K562 (cell line): Measurements from ENCODE around the gene S100P. TPM values are rescaled to one million over a fixed set of nuclear protein-coding genes. Genes with fewer than 3 reads are reported as not detected.

ENCODE experiments used
- ARID3B ChIP-seq: fragments of 250-450 bp; sonication (Bioruptor Pico); IDR thresholded peaks from 2 replicates; pipeline ENCODE4 v1.4.0; 2020; ENCODE audit warnings: borderline replicate concordance
- ATF4 ChIP-seq: fragments of 450-650 bp; formaldehyde crosslinking; IDR thresholded peaks from 2 replicates; pipeline ENCODE4 v1.4.0; 2022; ENCODE audit warnings: mild to moderate bottlenecking, moderate library complexity
- HDAC1 ChIP-seq, 2 experiments: fragments of 450-650 bp; IDR thresholded peaks; 2 replicates each; pipeline ENCODE4 v1.6.1; 2016 to 2017; ENCODE audit warnings: inconsistent platforms in 1 of 2, mild to moderate bottlenecking in 1 of 2, moderate library complexity in 1 of 2
- NEUROD1 ChIP-seq: fragments of 150-350 bp; IDR thresholded peaks from 2 replicates; pipeline ENCODE4 v1.6.1; 2014; ENCODE audit warnings: borderline replicate concordance, low read length, low read depth; ENCODE audit not compliant: partially characterized antibody
- RBM22 ChIP-seq: fragments of 200-400 bp; formaldehyde crosslinking; IDR thresholded peaks from 2 replicates; pipeline ENCODE4 v1.6.1; 2018; ENCODE audit warnings: low read length, low read depth; ENCODE audit not compliant: poor library complexity, severe bottlenecking
- SOX6 ChIP-seq: fragments of 450-650 bp; IDR thresholded peaks from 2 replicates; pipeline ENCODE4 v1.6.1; 2014; ENCODE audit warnings: mild to moderate bottlenecking
- SP1 ChIP-seq: sonication (generic); formaldehyde crosslinking; IDR thresholded peaks from 2 replicates; pipeline ENCODE4 v1.8.1; 2022; ENCODE audit warnings: mild to moderate bottlenecking, missing genetic modification reagents
- SUPT5H ChIP-seq: fragments of 450-650 bp; IDR thresholded peaks from 2 replicates; pipeline ENCODE4 v1.6.1; 2016
- USF1 ChIP-seq: sonication (generic); formaldehyde crosslinking; IDR thresholded peaks from 2 replicates; pipeline ENCODE4 v1.9.0; 2022; ENCODE audit warnings: mild to moderate bottlenecking, missing genetic modification reagents
- ZNF133 ChIP-seq: fragments of 250-450 bp; sonication (Bioruptor Pico); IDR thresholded peaks from 2 replicates; pipeline ENCODE4 v1.4.0; 2020; ENCODE audit warnings: mild to moderate bottlenecking
- ZNF197 ChIP-seq: fragments of 200-800 bp; sonication (Bioruptor generic); IDR thresholded peaks from 2 replicates; pipeline ENCODE4 v1.6.1; 2016; ENCODE audit warnings: low read depth, missing genetic modification characterization, missing compliant biosample characterization
- ZNF318 ChIP-seq, 2 experiments: fragments of 450-650 bp; IDR thresholded peaks; 2 replicates each; pipeline ENCODE4 v1.6.1; 2016; ENCODE audit warnings: mild to moderate bottlenecking in 2 of 2, borderline replicate concordance in 1 of 2, low read depth in 1 of 2, moderate library complexity in 1 of 2
- ZNF431 ChIP-seq: sonication (generic); formaldehyde crosslinking; IDR thresholded peaks from 2 replicates; pipeline ENCODE4 v1.8.0; 2022; ENCODE audit warnings: mild to moderate bottlenecking, missing genetic modification reagents
- ZNF589 ChIP-seq: fragments of 200-800 bp; sonication (Bioruptor generic); IDR thresholded peaks from 2 replicates; pipeline ENCODE4 v1.6.1; 2016; ENCODE audit warnings: low read depth, missing genetic modification characterization, missing compliant biosample characterization
- polyA plus RNA-seq, 8 experiments: library from polyadenylated mRNA; depleted of rRNA in 4 of 8; stranded (reverse) in 5 of 8; unstranded in 3 of 8; fragments of >200 nt; fragmentation: Nextera tagmentation in 2 of 8; fragmentation: Illumina TruSeq in 1 of 8; extraction: Ambion mirVana in 2 of 8; extraction: Trizol in 1 of 8; gene quantifications; 2 replicates each; pipeline versions ENCODE4 v1.2.1 to v1.2.3, GENCODE V29; 2011 to 2014; ENCODE audit warnings: inconsistent platforms in 1 of 8, missing spikeins in 1 of 8
- total RNA-seq, 7 experiments: library from RNA; depleted of rRNA in 6 of 7; stranded (reverse); fragments of >200 nt in 6 of 7; fragmentation: Illumina TruSeq in 2 of 7; extraction: Trizol in 2 of 7; gene quantifications; 2 replicates each; pipeline versions ENCODE4 v1.2.1 to v1.2.3, GENCODE V29; 2011 to 2021; ENCODE audit warnings: low replicate concordance in 1 of 7

S100P gene
- total and polyA plus RNA-seq, 9 of the 15 experiments (the other 6 are each of a cell fraction or from before 2014, with no cell fraction given) = 4.1 to 23.8 (median 7.5) TPM

GRCh38 chr4:6732441-6733357 lies 39.0 kb downstream of the S100P start (continued):
- no peak for TF ChIP-seq ARID3B (CRISPR knock-in tag)
- TF ChIP-seq ZNF318 (IDR thresholded peaks at IDR 0.05; ENCODE audit: borderline replicate concordance in 1 of 2, low read depth in 1 of 2) = peak in 1 of 2 experiments; percentile 60; a peak in 1 of 4 replicates
- TF ChIP-seq HDAC1 (IDR thresholded peaks at IDR 0.05) = peak in 1 of 2 experiments; percentile 48; a peak in 2 of 4 replicates
- TF ChIP-seq ZNF197 = peak; percentile 46; the same call in 1 of the 2 replicates
- no peak for TF ChIP-seq RBM22
- TF ChIP-seq ZNF589 = peak; percentile 94
- TF ChIP-seq SUPT5H = peak; percentile 71
- peak; percentile 35; the same call in 1 of the 2 replicates for TF ChIP-seq SOX6
- TF ChIP-seq USF1 = no peak
- peak; percentile 86 for TF ChIP-seq NEUROD1
- no peak for TF ChIP-seq ZNF431 (CRISPR knock-in tag)
- TF ChIP-seq ATF4 (CRISPR knock-in tag) = 0 out of 2 replicates have a peak, but pooled peaks have one; percentile 7
- TF ChIP-seq SP1 (CRISPR knock-in tag) = peak; percentile 51; the same call in 1 of the 2 replicates
- no peak for TF ChIP-seq ZNF133 (CRISPR knock-in tag)
